HEK293 (cell line): ENCODE measurements around the gene PRSS23.

Source experiments
- CTCF ChIA-PET: fragments of 350-600 bp; formaldehyde crosslinking; extraction: SDS; loops from one replicate; lab custom pipeline; 2021; ENCODE audit warnings: antibody characterized with exemption; lab: Yijun Ruan, JAX
- POLR2A ChIA-PET: fragments of 300-600 bp; formaldehyde crosslinking; extraction: SDS; loops from one replicate; lab custom pipeline; 2020; ENCODE audit warnings: antibody characterized with exemption, inconsistent platforms; lab: Yijun Ruan, JAX
- H3K27ac ChIP-seq: fragments of 200-500 bp; sonication (Bioruptor generic); 2 replicates; pipeline ENCODE4 v1.5.1; 2014; ENCODE audit warnings: low read depth, low read length, control low read depth, inconsistent platforms; ENCODE audit errors: extremely low read depth
- H3K36me3 ChIP-seq, 2 experiments: fragments of 200-500 bp in 1 of 2; sonication (Bioruptor generic) in 1 of 2; 1 replicate in 1 of 2; 2 replicates in 1 of 2; pipeline ENCODE4 v1.5.1; 2014 to 2017; ENCODE audit warnings: inconsistent platforms in 2 of 2, low read length in 2 of 2; ENCODE audit not compliant: control insufficient read depth in 2 of 2, insufficient read depth in 1 of 2
- H3K4me1 ChIP-seq: fragments of 200-500 bp; sonication (Bioruptor generic); 2 replicates; pipeline ENCODE4 v1.5.1; 2014; ENCODE audit warnings: mild to moderate bottlenecking, low read length, inconsistent platforms; ENCODE audit not compliant: control insufficient read depth, insufficient read depth
- H3K4me3 ChIP-seq: 2 replicates; pipeline ENCODE4 v1.5.1; 2011; ENCODE audit warnings: low read depth, mild to moderate bottlenecking, control low read depth, low read length, moderate library complexity
- H3K9me3 ChIP-seq: fragments of 200-500 bp; sonication (Bioruptor generic); 2 replicates; pipeline ENCODE4 v1.5.1; 2014; ENCODE audit warnings: low read depth, low read length, inconsistent platforms; ENCODE audit not compliant: control insufficient read depth, insufficient read depth
- BCL11A ChIP-seq: fragments of 450-650 bp; formaldehyde crosslinking; IDR thresholded peaks from 2 replicates; pipeline ENCODE4 v1.5.1; 2016; ENCODE audit warnings: low read depth, missing biosample characterization, missing genetic modification characterization
- KLF10 ChIP-seq: fragments of 450-650 bp; IDR thresholded peaks from 2 replicates; pipeline ENCODE4 v1.5.1; 2018; ENCODE audit warnings: missing biosample characterization, mild to moderate bottlenecking, missing genetic modification characterization
- KLF16 ChIP-seq: fragments of 450-650 bp; formaldehyde crosslinking; IDR thresholded peaks from 2 replicates; pipeline ENCODE4 v1.5.1; 2017; ENCODE audit warnings: missing biosample characterization, missing genetic modification characterization
- KLF7 ChIP-seq: fragments of 450-650 bp; formaldehyde crosslinking; IDR thresholded peaks from 2 replicates; pipeline ENCODE4 v1.5.1; 2016; ENCODE audit warnings: missing biosample characterization, missing genetic modification characterization, borderline replicate concordance
- KLF9 ChIP-seq: fragments of 450-650 bp; formaldehyde crosslinking; IDR thresholded peaks from 2 replicates; pipeline ENCODE4 v1.5.1; 2016; ENCODE audit warnings: missing biosample characterization, missing genetic modification characterization, low read depth
- OSR2 ChIP-seq: fragments of 450-650 bp; formaldehyde crosslinking; IDR thresholded peaks from 2 replicates; pipeline ENCODE4 v1.5.1; 2016; ENCODE audit warnings: missing biosample characterization, missing genetic modification characterization
- SCRT1 ChIP-seq: fragments of 450-650 bp; formaldehyde crosslinking; IDR thresholded peaks from 2 replicates; pipeline ENCODE4 v1.5.1; 2016; ENCODE audit warnings: missing biosample characterization, missing genetic modification characterization, borderline replicate concordance
- SCRT2 ChIP-seq: fragments of 450-650 bp; formaldehyde crosslinking; IDR thresholded peaks from 2 replicates; pipeline ENCODE4 v1.5.1; 2016; ENCODE audit warnings: missing biosample characterization, missing genetic modification characterization
- ZEB2 ChIP-seq: fragments of 450-650 bp; formaldehyde crosslinking; IDR thresholded peaks from 2 replicates; pipeline ENCODE4 v1.5.1; 2016; ENCODE audit warnings: missing biosample characterization, missing genetic modification characterization
- ZFHX2 ChIP-seq: fragments of 450-650 bp; formaldehyde crosslinking; conservative IDR thresholded peaks from 2 replicates; pipeline ENCODE4 v1.5.1; 2016; ENCODE audit warnings: missing biosample characterization, missing genetic modification characterization
- ZFP3 ChIP-seq: fragments of 450-650 bp; formaldehyde crosslinking; IDR thresholded peaks from 2 replicates; pipeline ENCODE4 v1.5.1; 2016; ENCODE audit warnings: low read depth, missing biosample characterization, missing genetic modification characterization
- ZNF138 ChIP-seq: fragments of 450-650 bp; formaldehyde crosslinking; IDR thresholded peaks from 2 replicates; pipeline ENCODE4 v1.5.1; 2016; ENCODE audit warnings: missing biosample characterization, missing genetic modification characterization, borderline replicate concordance
- ZNF239 ChIP-seq: fragments of 450-650 bp; formaldehyde crosslinking; IDR thresholded peaks from 2 replicates; pipeline ENCODE4 v1.5.1; 2016; ENCODE audit warnings: missing biosample characterization, missing genetic modification characterization
- ZNF24 ChIP-seq: fragments of 450-650 bp; formaldehyde crosslinking; IDR thresholded peaks from 2 replicates; pipeline ENCODE4 v1.5.1; 2016; ENCODE audit warnings: missing biosample characterization, missing genetic modification characterization
- ZNF248 ChIP-seq: fragments of 450-650 bp; formaldehyde crosslinking; IDR thresholded peaks from 2 replicates; pipeline ENCODE4 v1.5.1; 2017; ENCODE audit warnings: missing biosample characterization, missing genetic modification characterization
- ZNF302 ChIP-seq: fragments of 450-650 bp; formaldehyde crosslinking; IDR thresholded peaks from 2 replicates; pipeline ENCODE4 v1.5.1; 2016; ENCODE audit warnings: missing biosample characterization, missing genetic modification characterization, low read depth
- ZNF416 ChIP-seq: fragments of 450-650 bp; formaldehyde crosslinking; IDR thresholded peaks from 2 replicates; pipeline ENCODE4 v1.5.1; 2016; ENCODE audit warnings: missing biosample characterization, missing genetic modification characterization
- ZNF501 ChIP-seq: fragments of 450-650 bp; formaldehyde crosslinking; IDR thresholded peaks from 2 replicates; pipeline ENCODE4 v1.5.1; 2016; ENCODE audit warnings: missing biosample characterization, missing genetic modification characterization
- ZNF596 ChIP-seq: fragments of 450-650 bp; IDR thresholded peaks from 2 replicates; pipeline ENCODE4 v1.5.0; 2018; ENCODE audit warnings: missing biosample characterization, mild to moderate bottlenecking, missing genetic modification characterization, moderate library complexity
- ZNF626 ChIP-seq: fragments of 450-650 bp; sonication (Bioruptor Pico); formaldehyde crosslinking; IDR thresholded peaks from 2 replicates; pipeline ENCODE4 v1.5.1; 2018; ENCODE audit warnings: missing biosample characterization, missing genetic modification characterization, inconsistent platforms
- ZNF658 ChIP-seq: fragments of 450-650 bp; formaldehyde crosslinking; IDR thresholded peaks from 2 replicates; pipeline ENCODE4; 2016; ENCODE audit warnings: missing biosample characterization, missing genetic modification characterization
- ZNF660 ChIP-seq: fragments of 450-650 bp; IDR thresholded peaks from 2 replicates; pipeline ENCODE4 v1.5.1; 2018; ENCODE audit warnings: missing biosample characterization, mild to moderate bottlenecking, missing genetic modification characterization
- ZNF664 ChIP-seq: fragments of 450-650 bp; formaldehyde crosslinking; IDR thresholded peaks from 2 replicates; pipeline ENCODE4 v1.5.1; 2016; ENCODE audit warnings: missing biosample characterization, missing genetic modification characterization
- ZNF76 ChIP-seq: fragments of 450-650 bp; formaldehyde crosslinking; IDR thresholded peaks from 2 replicates; pipeline ENCODE4; 2016; ENCODE audit warnings: low read depth, missing biosample characterization, missing genetic modification characterization, borderline replicate concordance
- TF ChIP-seq, protein P1 (sequence below): sonication (generic); formaldehyde crosslinking; IDR thresholded peaks from 2 replicates; pipeline ENCODE4 v1.8.1; 2022; ENCODE audit warnings: mild to moderate bottlenecking, moderate library complexity, missing genetic modification reagents
- TF ChIP-seq, protein P2 (sequence below): fragments of 450-650 bp; formaldehyde crosslinking; IDR thresholded peaks from 2 replicates; pipeline ENCODE4 v1.5.1; 2017; ENCODE audit warnings: missing biosample characterization, missing genetic modification characterization
- TF ChIP-seq, protein P3 (sequence below): fragments of 450-650 bp; formaldehyde crosslinking; IDR thresholded peaks from 2 replicates; pipeline ENCODE4 v1.5.1; 2016; ENCODE audit warnings: missing biosample characterization, missing genetic modification characterization
- TF ChIP-seq, protein P4 (sequence below): fragments of 450-650 bp; formaldehyde crosslinking; IDR thresholded peaks from 2 replicates; pipeline ENCODE4 v1.5.1; 2016; ENCODE audit warnings: missing biosample characterization, missing genetic modification characterization
- TF ChIP-seq, protein P5 (sequence below): fragments of 450-650 bp; formaldehyde crosslinking; IDR thresholded peaks from 2 replicates; pipeline ENCODE4 v1.5.1; 2016; ENCODE audit warnings: missing biosample characterization, missing genetic modification characterization
- TF ChIP-seq, protein P6 (sequence below): fragments of 450-650 bp; formaldehyde crosslinking; IDR thresholded peaks from 2 replicates; pipeline ENCODE4 v1.5.1; 2016; ENCODE audit warnings: missing biosample characterization, missing genetic modification characterization

The PRSS23 gene

DNA sequence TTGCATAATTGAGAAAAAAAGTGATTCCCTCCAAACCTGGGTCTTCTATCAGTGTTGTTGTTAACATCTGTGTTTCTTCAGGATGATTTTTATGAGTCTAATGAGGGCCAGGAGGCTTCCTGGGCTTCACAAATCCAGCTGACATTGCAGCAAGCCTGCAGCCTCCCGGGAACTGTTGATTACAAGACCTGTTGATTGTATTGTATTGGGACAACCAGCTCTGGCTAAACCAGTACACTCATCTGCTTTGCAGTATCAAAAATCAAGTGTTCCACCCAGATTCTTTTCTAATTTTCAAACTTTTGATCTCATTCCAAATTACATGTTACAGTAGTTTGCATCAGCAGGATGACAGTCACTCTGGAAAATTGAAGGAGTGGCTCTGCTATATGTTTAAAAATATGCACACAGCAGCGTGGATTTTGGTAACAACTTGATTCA, 16.1 kb upstream of the PRSS23 start:
- TF ChIP-seq ZNF626 (tag by site-specific recombination) (no peak), ZNF596 (tag by site-specific recombination) (no peak), KLF9 (no peak), BCL11A (tag by site-specific recombination) (no peak), ZNF302 (no peak), KLF7 (tag by site-specific recombination) (no peak), ZFHX2 (no peak), ZNF416 (tag by site-specific recombination) (no peak), ZNF24 (no peak), ZEB2 (tag by site-specific recombination) (0 out of 2 replicates have a peak, but pooled peaks have one; percentile 35), SCRT2 (tag by site-specific recombination) (peak; percentile 98), ZNF501 (tag by site-specific recombination) (no peak), SCRT1 (peak; percentile 96), ZNF76 (no peak), KLF10 (tag by site-specific recombination) (no peak)
- TF ChIP-seq, protein P1, sequence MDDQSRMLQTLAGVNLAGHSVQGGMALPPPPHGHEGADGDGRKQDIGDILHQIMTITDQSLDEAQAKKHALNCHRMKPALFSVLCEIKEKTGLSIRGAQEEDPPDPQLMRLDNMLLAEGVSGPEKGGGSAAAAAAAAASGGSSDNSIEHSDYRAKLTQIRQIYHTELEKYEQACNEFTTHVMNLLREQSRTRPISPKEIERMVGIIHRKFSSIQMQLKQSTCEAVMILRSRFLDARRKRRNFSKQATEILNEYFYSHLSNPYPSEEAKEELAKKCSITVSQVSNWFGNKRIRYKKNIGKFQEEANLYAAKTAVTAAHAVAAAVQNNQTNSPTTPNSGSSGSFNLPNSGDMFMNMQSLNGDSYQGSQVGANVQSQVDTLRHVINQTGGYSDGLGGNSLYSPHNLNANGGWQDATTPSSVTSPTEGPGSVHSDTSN (CRISPR knock-in tag), result no peak
- TF ChIP-seq, protein P2, sequence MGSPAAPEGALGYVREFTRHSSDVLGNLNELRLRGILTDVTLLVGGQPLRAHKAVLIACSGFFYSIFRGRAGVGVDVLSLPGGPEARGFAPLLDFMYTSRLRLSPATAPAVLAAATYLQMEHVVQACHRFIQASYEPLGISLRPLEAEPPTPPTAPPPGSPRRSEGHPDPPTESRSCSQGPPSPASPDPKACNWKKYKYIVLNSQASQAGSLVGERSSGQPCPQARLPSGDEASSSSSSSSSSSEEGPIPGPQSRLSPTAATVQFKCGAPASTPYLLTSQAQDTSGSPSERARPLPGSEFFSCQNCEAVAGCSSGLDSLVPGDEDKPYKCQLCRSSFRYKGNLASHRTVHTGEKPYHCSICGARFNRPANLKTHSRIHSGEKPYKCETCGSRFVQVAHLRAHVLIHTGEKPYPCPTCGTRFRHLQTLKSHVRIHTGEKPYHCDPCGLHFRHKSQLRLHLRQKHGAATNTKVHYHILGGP (tag by site-specific recombination), result no peak
- TF ChIP-seq, protein P3, sequence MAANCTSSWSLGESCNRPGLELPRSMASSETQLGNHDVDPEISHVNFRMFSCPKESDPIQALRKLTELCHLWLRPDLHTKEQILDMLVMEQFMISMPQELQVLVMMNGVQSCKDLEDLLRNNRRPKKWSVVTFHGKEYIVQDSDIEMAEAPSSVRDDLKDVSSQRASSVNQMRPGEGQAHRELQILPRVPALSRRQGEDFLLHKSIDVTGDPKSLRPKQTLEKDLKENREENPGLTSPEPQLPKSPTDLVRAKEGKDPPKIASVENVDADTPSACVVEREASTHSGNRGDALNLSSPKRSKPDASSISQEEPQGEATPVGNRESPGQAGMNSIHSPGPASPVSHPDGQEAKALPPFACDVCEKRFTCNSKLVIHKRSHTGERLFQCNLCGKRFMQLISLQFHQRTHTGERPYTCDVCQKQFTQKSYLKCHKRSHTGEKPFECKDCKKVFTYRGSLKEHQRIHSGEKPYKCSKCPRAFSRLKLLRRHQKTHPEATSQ (tag by site-specific recombination), result no peak
- TF ChIP-seq, protein P4, sequence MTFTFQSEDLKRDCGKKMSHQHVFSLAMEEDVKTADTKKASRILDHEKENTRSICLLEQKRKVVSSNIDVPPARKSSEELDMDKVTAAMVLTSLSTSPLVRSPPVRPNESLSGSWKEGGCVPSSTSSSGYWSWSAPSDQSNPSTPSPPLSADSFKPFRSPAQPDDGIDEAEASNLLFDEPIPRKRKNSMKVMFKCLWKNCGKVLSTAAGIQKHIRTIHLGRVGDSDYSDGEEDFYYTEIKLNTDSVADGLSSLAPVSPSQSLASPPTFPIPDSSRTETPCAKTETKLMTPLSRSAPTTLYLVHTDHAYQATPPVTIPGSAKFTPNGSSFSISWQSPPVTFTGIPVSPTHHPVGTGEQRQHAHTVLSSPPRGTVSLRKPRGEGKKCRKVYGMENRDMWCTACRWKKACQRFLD, result no peak
- no peaks in the 10 kb centered on the region for H3K9me3 ChIP-seq
- no peak overlapping the region for H3K4me3 ChIP-seq
- ChIA-PET POLR2A (interaction anchor here (0.6 kb wide), 1 partner anchor 103 kb away, joined by 3 read pairs; no protein-coding TSS in a partner anchor), CTCF (interaction anchor here (0.7 to 2.1 kb wide), 5 partner anchors 17 to 930 kb away, joined by 3 to 8 read pairs (median 4); no protein-coding TSS in a partner anchor)
- no peaks in the 10 kb centered on the region; the same call in 1 of the 2 replicates for H3K4me1 ChIP-seq
- no peaks in the 10 kb centered on the region for H3K36me3 ChIP-seq
- no peak overlapping the region for H3K27ac ChIP-seq

DNA sequence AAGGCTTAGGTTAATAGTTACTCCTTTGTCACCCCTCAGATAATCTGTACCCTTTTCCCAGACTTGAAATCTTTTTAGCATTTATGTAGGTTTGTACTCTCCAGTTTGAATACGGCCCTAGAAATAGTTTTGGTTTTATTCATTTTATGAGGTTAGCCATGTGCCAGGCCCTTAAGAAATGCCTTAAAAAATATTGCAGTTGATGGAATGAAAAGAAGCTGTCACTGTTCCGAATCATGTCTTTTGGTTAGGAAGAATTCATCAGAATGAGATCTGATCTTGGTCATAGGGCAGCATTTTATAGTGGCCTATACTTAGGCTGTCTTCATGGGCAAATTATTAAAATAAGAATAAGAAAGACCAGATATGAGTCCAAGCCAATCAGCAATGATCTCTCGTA, 14.8 kb upstream of the PRSS23 start:
- H3K27ac ChIP-seq, result no peak overlapping the region
- H3K4me3 ChIP-seq, result no peak overlapping the region
- ChIA-PET POLR2A (interaction anchor here (1.1 kb wide), 1 partner anchor 15 kb away, joined by 4 read pairs; the partner anchor contains the start of gene PRSS23), CTCF (interaction anchor here (0.6 to 2.1 kb wide), 3 partner anchors 16 to 43 kb away, joined by 3 to 8 read pairs (median 3); no protein-coding TSS in a partner anchor)
- no peaks in the 10 kb centered on the region for H3K36me3 ChIP-seq
- no peaks in the 10 kb centered on the region for H3K9me3 ChIP-seq
- H3K4me1 ChIP-seq, result peaks cover 6% of the 10 kb centered on the region
- no peak for TF ChIP-seq ZFP3 (tag by site-specific recombination)
- no peak for TF ChIP-seq KLF16 (tag by site-specific recombination)
- TF ChIP-seq, protein P5, sequence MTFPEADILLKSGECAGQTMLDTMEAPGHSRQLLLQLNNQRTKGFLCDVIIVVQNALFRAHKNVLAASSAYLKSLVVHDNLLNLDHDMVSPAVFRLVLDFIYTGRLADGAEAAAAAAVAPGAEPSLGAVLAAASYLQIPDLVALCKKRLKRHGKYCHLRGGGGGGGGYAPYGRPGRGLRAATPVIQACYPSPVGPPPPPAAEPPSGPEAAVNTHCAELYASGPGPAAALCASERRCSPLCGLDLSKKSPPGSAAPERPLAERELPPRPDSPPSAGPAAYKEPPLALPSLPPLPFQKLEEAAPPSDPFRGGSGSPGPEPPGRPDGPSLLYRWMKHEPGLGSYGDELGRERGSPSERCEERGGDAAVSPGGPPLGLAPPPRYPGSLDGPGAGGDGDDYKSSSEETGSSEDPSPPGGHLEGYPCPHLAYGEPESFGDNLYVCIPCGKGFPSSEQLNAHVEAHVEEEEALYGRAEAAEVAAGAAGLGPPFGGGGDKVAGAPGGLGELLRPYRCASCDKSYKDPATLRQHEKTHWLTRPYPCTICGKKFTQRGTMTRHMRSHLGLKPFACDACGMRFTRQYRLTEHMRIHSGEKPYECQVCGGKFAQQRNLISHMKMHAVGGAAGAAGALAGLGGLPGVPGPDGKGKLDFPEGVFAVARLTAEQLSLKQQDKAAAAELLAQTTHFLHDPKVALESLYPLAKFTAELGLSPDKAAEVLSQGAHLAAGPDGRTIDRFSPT (tag by site-specific recombination), result no peak
- no peak for TF ChIP-seq ZNF138 (tag by site-specific recombination)
- no peak for TF ChIP-seq OSR2 (tag by site-specific recombination)
- TF ChIP-seq ZNF658, result no peak
- TF ChIP-seq ZNF664 (tag by site-specific recombination), result no peak
- TF ChIP-seq ZNF239, result no peak
- TF ChIP-seq, protein P6, sequence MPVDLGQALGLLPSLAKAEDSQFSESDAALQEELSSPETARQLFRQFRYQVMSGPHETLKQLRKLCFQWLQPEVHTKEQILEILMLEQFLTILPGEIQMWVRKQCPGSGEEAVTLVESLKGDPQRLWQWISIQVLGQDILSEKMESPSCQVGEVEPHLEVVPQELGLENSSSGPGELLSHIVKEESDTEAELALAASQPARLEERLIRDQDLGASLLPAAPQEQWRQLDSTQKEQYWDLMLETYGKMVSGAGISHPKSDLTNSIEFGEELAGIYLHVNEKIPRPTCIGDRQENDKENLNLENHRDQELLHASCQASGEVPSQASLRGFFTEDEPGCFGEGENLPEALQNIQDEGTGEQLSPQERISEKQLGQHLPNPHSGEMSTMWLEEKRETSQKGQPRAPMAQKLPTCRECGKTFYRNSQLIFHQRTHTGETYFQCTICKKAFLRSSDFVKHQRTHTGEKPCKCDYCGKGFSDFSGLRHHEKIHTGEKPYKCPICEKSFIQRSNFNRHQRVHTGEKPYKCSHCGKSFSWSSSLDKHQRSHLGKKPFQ (tag by site-specific recombination), result no peak
- no peak for TF ChIP-seq ZNF248 (tag by site-specific recombination)
- no peak for TF ChIP-seq ZNF660 (tag by site-specific recombination)
